Measurements from ENCODE around the gene ZNF385C.

- no peak for TF ChIP-seq CTCF (IDR thresholded peaks at IDR 0.05)
- TF ChIP-seq, protein P1, sequence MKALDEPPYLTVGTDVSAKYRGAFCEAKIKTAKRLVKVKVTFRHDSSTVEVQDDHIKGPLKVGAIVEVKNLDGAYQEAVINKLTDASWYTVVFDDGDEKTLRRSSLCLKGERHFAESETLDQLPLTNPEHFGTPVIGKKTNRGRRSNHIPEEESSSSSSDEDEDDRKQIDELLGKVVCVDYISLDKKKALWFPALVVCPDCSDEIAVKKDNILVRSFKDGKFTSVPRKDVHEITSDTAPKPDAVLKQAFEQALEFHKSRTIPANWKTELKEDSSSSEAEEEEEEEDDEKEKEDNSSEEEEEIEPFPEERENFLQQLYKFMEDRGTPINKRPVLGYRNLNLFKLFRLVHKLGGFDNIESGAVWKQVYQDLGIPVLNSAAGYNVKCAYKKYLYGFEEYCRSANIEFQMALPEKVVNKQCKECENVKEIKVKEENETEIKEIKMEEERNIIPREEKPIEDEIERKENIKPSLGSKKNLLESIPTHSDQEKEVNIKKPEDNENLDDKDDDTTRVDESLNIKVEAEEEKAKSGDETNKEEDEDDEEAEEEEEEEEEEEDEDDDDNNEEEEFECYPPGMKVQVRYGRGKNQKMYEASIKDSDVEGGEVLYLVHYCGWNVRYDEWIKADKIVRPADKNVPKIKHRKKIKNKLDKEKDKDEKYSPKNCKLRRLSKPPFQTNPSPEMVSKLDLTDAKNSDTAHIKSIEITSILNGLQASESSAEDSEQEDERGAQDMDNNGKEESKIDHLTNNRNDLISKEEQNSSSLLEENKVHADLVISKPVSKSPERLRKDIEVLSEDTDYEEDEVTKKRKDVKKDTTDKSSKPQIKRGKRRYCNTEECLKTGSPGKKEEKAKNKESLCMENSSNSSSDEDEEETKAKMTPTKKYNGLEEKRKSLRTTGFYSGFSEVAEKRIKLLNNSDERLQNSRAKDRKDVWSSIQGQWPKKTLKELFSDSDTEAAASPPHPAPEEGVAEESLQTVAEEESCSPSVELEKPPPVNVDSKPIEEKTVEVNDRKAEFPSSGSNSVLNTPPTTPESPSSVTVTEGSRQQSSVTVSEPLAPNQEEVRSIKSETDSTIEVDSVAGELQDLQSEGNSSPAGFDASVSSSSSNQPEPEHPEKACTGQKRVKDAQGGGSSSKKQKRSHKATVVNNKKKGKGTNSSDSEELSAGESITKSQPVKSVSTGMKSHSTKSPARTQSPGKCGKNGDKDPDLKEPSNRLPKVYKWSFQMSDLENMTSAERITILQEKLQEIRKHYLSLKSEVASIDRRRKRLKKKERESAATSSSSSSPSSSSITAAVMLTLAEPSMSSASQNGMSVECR (CRISPR knock-in tag; IDR thresholded peaks at IDR 0.05; ENCODE audit: borderline replicate concordance): no peak
Measured at GRCh38 chr17:42120161-42120769, 22.0 kb upstream of the ZNF385C start.
